Measurements from ENCODE around the gene FRY.

Gene FRY

GRCh38 chr13:32315238-32316027, 283.9 kb downstream of the FRY start, which contains the start of the genes BRCA2 and ZAR1L:
TSS of gene BRCA2 (plus strand) at chr13:32315508. CDS start at chr13:32316461, 953 bp downstream.
TSS of gene ZAR1L (minus strand) at chr13:32315363. CDS start at chr13:32311925, 3,438 bp downstream.
- peak; percentile 73 to 95 (median 81) for DNase-seq

- DNase-seq, result no peak
Observed at GRCh38 chr13:32316028-32316339, 284.4 kb downstream of the FRY start.

- DNase-seq, result no peak
Observed at GRCh38 chr13:32316501-32316900, 284.9 kb downstream of the FRY start.

- DNase-seq, result no peak
Observed at GRCh38 chr13:32317716-32318465, 286.3 kb downstream of the FRY start.

GRCh38 chr13:32320528-32320927, 289.0 kb downstream of the FRY start:
- no peak for DNase-seq

- no peak for DNase-seq
Observed at GRCh38 chr13:32323912-32324311, 292.3 kb downstream of the FRY start.

GRCh38 chr13:32330441-32330840, 298.9 kb downstream of the FRY start:
- no peak for DNase-seq

GRCh38 chr13:32334671-32335070, 303.1 kb downstream of the FRY start:
- no peak for DNase-seq

- no peak for DNase-seq
Observed at GRCh38 chr13:32340914-32341313, 309.3 kb downstream of the FRY start.

- no peak for DNase-seq
Observed at GRCh38 chr13:32347651-32348050, 316.1 kb downstream of the FRY start.

All from T-helper 1 cell (primary cell).